Measurements from ENCODE around the gene BARX2. TPM values are rescaled to one million over a fixed set of nuclear protein-coding genes. Genes with fewer than 3 reads are reported as not detected.

Gene BARX2
- total RNA-seq, result not detected in 2 replicates

DNA sequence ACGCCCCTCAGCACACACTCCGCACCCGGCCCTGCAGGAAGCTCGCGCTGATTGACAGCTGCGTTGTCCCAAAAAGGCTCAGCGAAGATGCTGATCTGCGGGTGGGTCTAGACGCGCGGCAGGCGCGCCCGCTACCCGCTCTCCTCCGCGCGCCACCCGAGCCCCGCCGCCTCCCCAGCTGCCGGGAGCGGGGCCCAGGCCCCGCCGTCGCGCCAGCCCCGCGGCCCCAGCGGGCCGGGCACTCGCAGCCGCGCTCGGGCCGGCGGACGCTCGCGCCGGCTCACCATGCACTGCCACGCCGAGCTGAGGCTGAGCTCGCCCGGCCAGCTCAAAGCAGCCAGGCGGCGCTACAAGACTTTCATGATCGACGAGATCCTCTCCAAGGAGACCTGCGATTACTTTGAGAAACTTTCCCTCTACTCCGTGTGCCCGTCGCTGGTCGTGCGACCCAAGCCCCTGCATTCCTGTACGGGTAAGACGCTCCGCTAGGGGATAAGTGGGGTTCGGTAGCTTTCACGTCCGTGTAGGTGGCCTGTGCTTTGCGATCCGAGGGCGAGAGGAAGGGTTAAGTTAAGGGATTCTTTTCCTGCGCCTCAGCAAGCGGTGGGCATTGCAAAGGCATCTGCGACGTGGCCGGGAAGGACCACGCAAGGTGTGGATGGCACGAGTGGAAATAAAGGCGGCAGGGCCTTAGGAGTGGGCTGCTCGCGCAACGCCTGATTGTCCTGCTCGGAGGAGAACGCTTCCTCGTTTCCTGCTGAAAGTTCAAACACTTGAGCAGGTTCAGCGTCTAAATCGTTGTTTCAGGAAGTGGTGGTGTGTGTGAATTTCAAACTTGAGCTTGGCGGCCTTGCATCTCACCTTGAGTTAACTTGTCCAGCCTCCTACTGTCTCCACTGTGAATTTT, at the start of gene BARX2:
Gene BARX2 (plus strand): TSS at position 98 of the 907 bp plus-strand sequence. CDS start 188 bp downstream, at position 286.

Other genes with a start within 250 kb of the BARX2 start
- 2.2 and 2.8 TPM in 2 replicates for gene ARHGAP32, start 183.5 kb upstream of the BARX2 start, total RNA-seq

All from bronchus fibroblast of lung (primary cell).